HCT116 (cell line): ENCODE results near the gene BSN. TPM values are rescaled to one million over a fixed set of nuclear protein-coding genes. Genes with fewer than 3 reads are reported as not detected.

Experiments
- ATAC-seq: fragments of 200-7000 bp; cut with Tn5 transposase; 2 replicates; pipeline ENCODE4 v1.9.1; 2020; ENCODE audit warnings: mild to moderate bottlenecking, moderate library complexity
- BruUV-seq: library from RNA; stranded (reverse); fragments of 400-500 nt; replicated peaks from 2 replicates; lab custom pipeline; 2021; lab: Mats Ljungman, UMichigan
- CTCF ChIA-PET: fragments of 300-600 bp; sonication (Branson Sonifier 250); formaldehyde crosslinking; loops from one replicate; lab custom pipeline; 2021; ENCODE audit warnings: antibody characterized with exemption; lab: Charles Lee
- POLR2A ChIA-PET: fragments of 300-600, 350-600 bp; sonication (Branson Sonifier 250); formaldehyde crosslinking; loops from one replicate; lab custom pipeline; 2021; ENCODE audit warnings: antibody characterized with exemption; lab: Charles Lee
- RAD21 ChIA-PET, 2 experiments: fragments of 300-600 bp; sonication (Branson Sonifier 250); formaldehyde crosslinking; loops; one replicate each; lab custom pipeline; 2023; ENCODE audit warnings: low total read pairs in 2 of 2; ENCODE audit not compliant: uncharacterized antibody in 2 of 2, unreplicated experiment in 2 of 2, low non-redundant PET in 1 of 2; lab: Charles Lee
- DNase-seq: peaks from one replicate; pipeline ENCODE4 v3.0.0-alpha.2; 2010; ENCODE audit warnings: low read depth, low spot score
- H2AFZ ChIP-seq: fragments of 200-600 bp; shearing (Covaris generic), sonication (generic); 2 replicates; pipeline ENCODE4 v1.6.1; 2017; ENCODE audit warnings: low read depth, mixed run types, mixed read lengths, antibody characterized with exemption, low read length; ENCODE audit not compliant: poor library complexity, severe bottlenecking
- H3K27ac ChIP-seq: 2 replicates; pipeline ENCODE4 v1.5.1; 2012; ENCODE audit warnings: low read depth, low read length
- H3K27me3 ChIP-seq: fragments of 200-600 bp; sonication (generic); 2 replicates; pipeline ENCODE4 v1.6.1; 2016; ENCODE audit warnings: mixed run types, low read length, mixed read lengths; ENCODE audit not compliant: insufficient read depth
- H3K36me3 ChIP-seq, 2 experiments: fragments of 200-500 bp in 1 of 2; fragments of 200-600 bp in 1 of 2; sonication (Bioruptor generic) in 1 of 2; sonication (generic) in 1 of 2; 2 replicates each; pipeline versions ENCODE4 v1.5.1 to v1.6.1; 2014 to 2016; ENCODE audit warnings: low read length in 2 of 2, inconsistent platforms in 1 of 2, mixed read lengths in 1 of 2, mixed run types in 1 of 2; ENCODE audit not compliant: insufficient read depth in 2 of 2, control insufficient read depth in 1 of 2
- H3K4me1 ChIP-seq, 2 experiments: fragments of 200-600 bp in 1 of 2; sonication (generic) in 1 of 2; 2 replicates each; pipeline versions ENCODE4 v1.5.1 to v1.6.1; 2012 to 2017; ENCODE audit warnings: low read length in 2 of 2, inconsistent platforms in 1 of 2, mild to moderate bottlenecking in 1 of 2, mixed read lengths in 1 of 2, mixed run types in 1 of 2, moderate library complexity in 1 of 2; ENCODE audit not compliant: insufficient read depth in 2 of 2, control insufficient read depth in 1 of 2
- H3K4me2 ChIP-seq: fragments of 200-600 bp; sonication (generic); 2 replicates; pipeline ENCODE4 v1.6.1; 2017; ENCODE audit warnings: mixed run types, low read length, mixed read lengths
- H3K4me3 ChIP-seq, 2 experiments: fragments of 200-600 bp in 1 of 2; sonication (generic) in 1 of 2; replicated peaks in 1 of 2; 2 replicates each; pipeline ENCODE4 v1.5.1; 2011 to 2016; ENCODE audit warnings: low read length in 2 of 2, control low read depth in 1 of 2, low read depth in 1 of 2, mild to moderate bottlenecking in 1 of 2, mixed read lengths in 1 of 2, mixed run types in 1 of 2
- H3K79me2 ChIP-seq: fragments of 200-600 bp; sonication (generic); 2 replicates; pipeline ENCODE4 v1.6.1; 2017; ENCODE audit warnings: mild to moderate bottlenecking, mixed run types, low read length, moderate library complexity, mixed read lengths; ENCODE audit not compliant: insufficient read depth
- H3K9ac ChIP-seq: fragments of 200-600 bp; sonication (generic); 2 replicates; pipeline ENCODE4 v1.6.1; 2016; ENCODE audit warnings: low read length, mixed read lengths
- H3K9me2 ChIP-seq: fragments of 200-600 bp; sonication (generic), shearing (Covaris generic); 2 replicates; pipeline ENCODE4 v1.6.1; 2017; ENCODE audit warnings: mixed run types, mild to moderate bottlenecking, moderate library complexity; ENCODE audit not compliant: insufficient read depth
- H3K9me3 ChIP-seq, 2 experiments: fragments of 200-500 bp in 1 of 2; fragments of 200-600 bp in 1 of 2; sonication (Bioruptor generic) in 1 of 2; sonication (generic) in 1 of 2; 2 replicates each; pipeline ENCODE4 v1.6.1; 2014 to 2017; ENCODE audit warnings: low read length in 2 of 2, mixed read lengths in 2 of 2, inconsistent platforms in 1 of 2, low read depth in 1 of 2, mild to moderate bottlenecking in 1 of 2, mixed run types in 1 of 2, moderate library complexity in 1 of 2; ENCODE audit not compliant: control insufficient read depth in 1 of 2, insufficient read depth in 1 of 2
- H4K20me1 ChIP-seq: fragments of 200-600 bp; sonication (generic), shearing (Covaris generic); 2 replicates; pipeline ENCODE4 v1.6.1; 2017; ENCODE audit warnings: mixed run types, mild to moderate bottlenecking, moderate library complexity; ENCODE audit not compliant: insufficient read depth
- CBX3 ChIP-seq: IDR thresholded peaks from 2 replicates; pipeline ENCODE4 v1.6.1; 2012; ENCODE audit warnings: low read depth
- CEBPB ChIP-seq: IDR thresholded peaks from 2 replicates; pipeline ENCODE4 v1.6.1; 2012; ENCODE audit warnings: low read depth
- CTCF ChIP-seq, 3 experiments: fragments of 200-600 bp in 1 of 3; sonication (generic) in 1 of 3; IDR thresholded peaks in 2 of 3; conservative IDR thresholded peaks in 1 of 3; 2 replicates each; pipeline ENCODE4 v1.5.1; 2012 to 2017; ENCODE audit warnings: low read depth in 2 of 3, low read length in 2 of 3, antibody characterized with exemption in 1 of 3, borderline replicate concordance in 1 of 3, control low read depth in 1 of 3, mild to moderate bottlenecking in 1 of 3, mixed read lengths in 1 of 3, mixed run types in 1 of 3, moderate library complexity in 1 of 3; ENCODE audit not compliant: insufficient read depth in 1 of 3
- ELF1 ChIP-seq: IDR thresholded peaks from 2 replicates; pipeline ENCODE4 v1.6.1; 2012; ENCODE audit warnings: low read depth, borderline replicate concordance
- EZH2 ChIP-seq: fragments of 200-600 bp; sonication (generic); IDR thresholded peaks from 2 replicates; pipeline ENCODE4 v1.6.1; 2017; ENCODE audit warnings: antibody characterized with exemption, mixed run types
- FOSL1 ChIP-seq: IDR thresholded peaks from 2 replicates; pipeline ENCODE4 v1.6.1; 2012; ENCODE audit warnings: low read depth
- JUND ChIP-seq: IDR thresholded peaks from 2 replicates; pipeline ENCODE4 v1.6.1; 2012
- POLR2AphosphoS5 ChIP-seq: IDR thresholded peaks from 2 replicates; pipeline ENCODE4 v1.6.1; 2011; ENCODE audit warnings: mild to moderate bottlenecking, low read depth, low read length, moderate library complexity
- SP1 ChIP-seq: IDR thresholded peaks from 2 replicates; pipeline ENCODE4 v1.6.1; 2012; ENCODE audit warnings: low read depth
- SRF ChIP-seq: IDR thresholded peaks from 2 replicates; pipeline ENCODE4 v1.6.1; 2012; ENCODE audit warnings: low read depth
- YY1 ChIP-seq: IDR thresholded peaks from 2 replicates; pipeline ENCODE4 v1.6.1; 2011; ENCODE audit warnings: low read length, low read depth, moderate library complexity, mild to moderate bottlenecking; ENCODE audit not compliant: insufficient replicate concordance; ENCODE audit errors: extremely low read depth
- ZFX ChIP-seq: fragments of 450-650 bp; IDR thresholded peaks from 2 replicates; pipeline ENCODE4 v1.6.1; 2017
- intact Hi-C: fragments of 100-400 bp; cut with micrococcal nuclease; formaldehyde crosslinking; loops from 2 replicates; pipeline ENCODE4 v1.10.0; 2022
- total RNA-seq: library from RNA; stranded (reverse); gene quantifications from one replicate; pipeline ENCODE4 v1.2.1, GENCODE V29; 2021; ENCODE audit not compliant: unreplicated experiment
- TF ChIP-seq, protein P1 (sequence below): IDR thresholded peaks from 2 replicates; pipeline ENCODE4 v1.6.1; 2012
- TF ChIP-seq, protein P2 (sequence below): IDR thresholded peaks from 2 replicates; pipeline ENCODE4 v1.6.1; 2012
- TF ChIP-seq, protein P3 (sequence below): IDR thresholded peaks from 2 replicates; pipeline ENCODE4 v1.6.1; 2012; ENCODE audit warnings: low read depth

The BSN gene
- total RNA-seq, 1 experiment from 2014 or later: 1.5 TPM

DNA sequence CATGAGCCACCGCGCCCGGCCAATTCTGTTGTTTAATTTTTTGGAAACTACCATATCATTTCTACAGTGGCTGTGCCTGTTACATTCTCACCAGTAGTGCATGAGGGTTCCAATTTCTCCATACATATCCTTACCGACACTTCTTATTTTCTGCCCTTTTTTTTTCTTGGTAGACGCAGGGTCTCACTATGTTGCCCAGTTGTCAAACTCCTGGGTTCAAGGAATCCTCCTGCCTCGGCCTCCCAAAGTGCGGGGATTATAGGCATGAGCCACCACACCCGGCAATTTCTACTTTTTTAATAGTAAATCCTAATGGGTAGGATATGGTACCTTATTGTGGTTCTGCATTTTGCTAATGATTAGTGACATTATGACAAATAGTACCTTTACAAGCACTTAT, 155.6 kb downstream of the BSN start:
- H3K36me3 ChIP-seq: peaks cover 0 to 4% of the 10 kb centered on the region in 2 experiments; a peak in 2 of 4 replicates
- no peak overlapping the region for H2AFZ ChIP-seq
- no peak for ATAC-seq
- H3K79me2 ChIP-seq: no peaks in the 10 kb centered on the region
- no peaks in the 10 kb centered on the region for H3K4me1 ChIP-seq
- H3K9me3 ChIP-seq: no peaks in the 10 kb centered on the region
- H3K27me3 ChIP-seq: no peaks in the 10 kb centered on the region
- intact Hi-C loops: no loop called here
- H3K27ac ChIP-seq: no peak overlapping the region
- no peak overlapping the region for H3K4me3 ChIP-seq
- no peaks in the 10 kb centered on the region for H4K20me1 ChIP-seq
- ChIA-PET RAD21 (no interaction called here), POLR2A (no interaction called here), CTCF (no interaction called here)
- H3K9me2 ChIP-seq: no peaks in the 10 kb centered on the region
- no peak overlapping the region for H3K9ac ChIP-seq
- no TSS peak for BruUV-seq
- H3K4me2 ChIP-seq: no peak overlapping the region
- DNase-seq: no peak
- TF ChIP-seq CBX3: no peak
- no peak for TF ChIP-seq YY1
- no peak for TF ChIP-seq ZFX
- TF ChIP-seq CEBPB: no peak
- TF ChIP-seq, protein P1, sequence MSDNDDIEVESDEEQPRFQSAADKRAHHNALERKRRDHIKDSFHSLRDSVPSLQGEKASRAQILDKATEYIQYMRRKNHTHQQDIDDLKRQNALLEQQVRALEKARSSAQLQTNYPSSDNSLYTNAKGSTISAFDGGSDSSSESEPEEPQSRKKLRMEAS: no peak

- Histone ChIP-seq H3K36me3 (peaks cover 0 to 2% of the 10 kb centered on the region in 2 experiments; a peak in 2 of 4 replicates), H3K9me2 (no peaks in the 10 kb centered on the region), H3K4me3 (no peak overlapping the region), H3K9ac (no peak overlapping the region), H3K27ac (no peak overlapping the region), H3K4me2 (no peak overlapping the region), H4K20me1 (no peaks in the 10 kb centered on the region), H3K79me2 (no peaks in the 10 kb centered on the region), H3K9me3 (no peaks in the 10 kb centered on the region), H2AFZ (no peak overlapping the region), H3K4me1 (no peaks in the 10 kb centered on the region), H3K27me3 (no peaks in the 10 kb centered on the region)
- DNase-seq (no peak), ATAC-seq (no peak)
- RAD21 ChIA-PET: no interaction called here
- CTCF ChIA-PET: no interaction called here
- TF ChIP-seq YY1: no peak
- no peak for TF ChIP-seq EZH2
- no peak for TF ChIP-seq JUND
- TF ChIP-seq CBX3: no peak
- TF ChIP-seq CTCF (IDR thresholded peaks at IDR 0.05 in 2 of 3, conservative IDR thresholded peaks at IDR 0.05 in 1 of 3; ENCODE audit: borderline replicate concordance in 1 of 3, insufficient read depth in 1 of 3, low read depth in 2 of 3, low read length in 2 of 3): no peak
- TF ChIP-seq SP1: no peak
- no peak for TF ChIP-seq POLR2AphosphoS5
- TF ChIP-seq, protein P2, sequence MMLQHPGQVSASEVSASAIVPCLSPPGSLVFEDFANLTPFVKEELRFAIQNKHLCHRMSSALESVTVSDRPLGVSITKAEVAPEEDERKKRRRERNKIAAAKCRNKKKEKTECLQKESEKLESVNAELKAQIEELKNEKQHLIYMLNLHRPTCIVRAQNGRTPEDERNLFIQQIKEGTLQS: no peak
- no peak for TF ChIP-seq CEBPB
- TF ChIP-seq ZFX: no peak
- TF ChIP-seq ELF1: no peak
- no peak for TF ChIP-seq FOSL1
- TF ChIP-seq, protein P3, sequence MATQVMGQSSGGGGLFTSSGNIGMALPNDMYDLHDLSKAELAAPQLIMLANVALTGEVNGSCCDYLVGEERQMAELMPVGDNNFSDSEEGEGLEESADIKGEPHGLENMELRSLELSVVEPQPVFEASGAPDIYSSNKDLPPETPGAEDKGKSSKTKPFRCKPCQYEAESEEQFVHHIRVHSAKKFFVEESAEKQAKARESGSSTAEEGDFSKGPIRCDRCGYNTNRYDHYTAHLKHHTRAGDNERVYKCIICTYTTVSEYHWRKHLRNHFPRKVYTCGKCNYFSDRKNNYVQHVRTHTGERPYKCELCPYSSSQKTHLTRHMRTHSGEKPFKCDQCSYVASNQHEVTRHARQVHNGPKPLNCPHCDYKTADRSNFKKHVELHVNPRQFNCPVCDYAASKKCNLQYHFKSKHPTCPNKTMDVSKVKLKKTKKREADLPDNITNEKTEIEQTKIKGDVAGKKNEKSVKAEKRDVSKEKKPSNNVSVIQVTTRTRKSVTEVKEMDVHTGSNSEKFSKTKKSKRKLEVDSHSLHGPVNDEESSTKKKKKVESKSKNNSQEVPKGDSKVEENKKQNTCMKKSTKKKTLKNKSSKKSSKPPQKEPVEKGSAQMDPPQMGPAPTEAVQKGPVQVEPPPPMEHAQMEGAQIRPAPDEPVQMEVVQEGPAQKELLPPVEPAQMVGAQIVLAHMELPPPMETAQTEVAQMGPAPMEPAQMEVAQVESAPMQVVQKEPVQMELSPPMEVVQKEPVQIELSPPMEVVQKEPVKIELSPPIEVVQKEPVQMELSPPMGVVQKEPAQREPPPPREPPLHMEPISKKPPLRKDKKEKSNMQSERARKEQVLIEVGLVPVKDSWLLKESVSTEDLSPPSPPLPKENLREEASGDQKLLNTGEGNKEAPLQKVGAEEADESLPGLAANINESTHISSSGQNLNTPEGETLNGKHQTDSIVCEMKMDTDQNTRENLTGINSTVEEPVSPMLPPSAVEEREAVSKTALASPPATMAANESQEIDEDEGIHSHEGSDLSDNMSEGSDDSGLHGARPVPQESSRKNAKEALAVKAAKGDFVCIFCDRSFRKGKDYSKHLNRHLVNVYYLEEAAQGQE: no peak
- no peak for TF ChIP-seq SRF
- no TSS peak for BruUV-seq
- intact Hi-C loops: no loop called here
- POLR2A ChIA-PET: no interaction called here
Measured at GRCh38 chr3:49711489-49711888, 157.2 kb downstream of the BSN start.
